HepG2 (cell line): Measurements from ENCODE around the gene MKS1. TPM values are rescaled to one million over a fixed set of nuclear protein-coding genes. Genes with fewer than 3 reads are reported as not detected.

Experiments used
- ATAC-seq: fragments of 200-7000 bp; cut with Tn5 transposase; 3 replicates; pipeline ENCODE4 v1.9.1; 2020; ENCODE audit warnings: mild to moderate bottlenecking, moderate library complexity
- BruUV-seq: library from RNA; stranded (reverse); fragments of 400-500 nt; replicated peaks from 2 replicates; lab custom pipeline; 2021; lab: Mats Ljungman, UMichigan
- CTCF ChIA-PET: fragments of 300-600 bp; formaldehyde crosslinking; extraction: SDS; loops from one replicate; lab custom pipeline; 2021; ENCODE audit warnings: low total read pairs, inconsistent platforms, low intra/inter-chr PET ratio; lab: Yijun Ruan, JAX
- POLR2A ChIA-PET: fragments of 350-600 bp; sonication (Branson Sonifier 250); formaldehyde crosslinking; loops from one replicate; lab custom pipeline; 2020; ENCODE audit warnings: antibody characterized with exemption, inconsistent platforms; lab: Yijun Ruan, JAX
- DNase-seq: peaks from one replicate; pipeline ENCODE4 v3.0.0-alpha.2; 2015; ENCODE audit warnings: low spot score
- FAIRE-seq: peaks from 3 replicates; lab custom pipeline; 2011; peaks lifted over from hg19 to GRCh38; lab: Jason Lieb, UNC
- H2AFZ ChIP-seq: one replicate; pipeline ENCODE4 v1.6.1; 2011; ENCODE audit warnings: low read length, inconsistent platforms
- H3K27ac ChIP-seq: fragments of 300-600 bp; 3 replicates; pipeline ENCODE4 v1.8.0; 2011; ENCODE audit warnings: mixed run types, mild to moderate bottlenecking, mixed read lengths, low read length, inconsistent platforms; ENCODE audit not compliant: insufficient read depth; ENCODE audit errors: extremely low read length
- H3K27me3 ChIP-seq, 2 experiments: fragments of 200-600 bp in 1 of 2; 2 replicates in 1 of 2; 3 replicates in 1 of 2; pipeline versions ENCODE4 v1.6.0 to v1.8.0; 2011; ENCODE audit warnings: low read length in 2 of 2, mild to moderate bottlenecking in 2 of 2, moderate library complexity in 2 of 2, inconsistent platforms in 1 of 2; ENCODE audit not compliant: insufficient read depth in 2 of 2, control insufficient read depth in 1 of 2
- H3K36me3 ChIP-seq, 2 experiments: fragments of 200-600 bp in 1 of 2; replicated peaks in 1 of 2; 2 replicates in 1 of 2; 3 replicates in 1 of 2; pipeline versions ENCODE4 v1.5.1 to v1.8.0; 2011; ENCODE audit warnings: low read length in 2 of 2, inconsistent platforms in 1 of 2; ENCODE audit not compliant: insufficient read depth in 2 of 2, control insufficient read depth in 1 of 2
- H3K4me1 ChIP-seq: 2 replicates; pipeline ENCODE4 v1.5.1; 2012; ENCODE audit warnings: low read length, inconsistent platforms; ENCODE audit not compliant: insufficient read depth
- H3K4me2 ChIP-seq: 2 replicates; pipeline ENCODE4 v1.6.0; 2011; ENCODE audit warnings: low read depth, low read length, inconsistent platforms
- H3K4me3 ChIP-seq, 3 experiments: fragments of 200-600 bp in 1 of 3; sonication (generic), shearing (Covaris generic) in 1 of 3; replicated peaks in 1 of 3; 2 replicates each; pipeline ENCODE4 v1.5.1; 2011 to 2016; ENCODE audit warnings: low read length in 3 of 3, inconsistent platforms in 2 of 3, low read depth in 2 of 3, mild to moderate bottlenecking in 2 of 3, control low read depth in 1 of 3, mixed read lengths in 1 of 3; ENCODE audit not compliant: insufficient read depth in 1 of 3
- H3K79me2 ChIP-seq: one replicate; pipeline ENCODE4 v1.6.1; 2011; ENCODE audit warnings: low read length, inconsistent platforms; ENCODE audit not compliant: insufficient read depth
- H3K9ac ChIP-seq: 2 replicates; pipeline ENCODE4 v1.6.0; 2011; ENCODE audit warnings: mild to moderate bottlenecking, low read depth, low read length, inconsistent platforms; ENCODE audit not compliant: insufficient read depth
- H3K9me3 ChIP-seq: 2 replicates; pipeline ENCODE4 v1.5.1; 2012; ENCODE audit warnings: mild to moderate bottlenecking, low read length
- H4K20me1 ChIP-seq: 2 replicates; pipeline ENCODE4 v1.6.0; 2011; ENCODE audit warnings: inconsistent platforms, mild to moderate bottlenecking, low read length, moderate library complexity; ENCODE audit not compliant: insufficient read depth
- ATF7-NPFF ChIP-seq: sonication (generic); formaldehyde crosslinking; IDR thresholded peaks from 2 replicates; pipeline ENCODE4 v1.8.1; 2023; ENCODE audit warnings: mild to moderate bottlenecking, low read depth, missing genetic modification reagents, moderate library complexity
- DDIT3 ChIP-seq: sonication (generic); formaldehyde crosslinking; IDR thresholded peaks from 2 replicates; pipeline ENCODE4 v1.4.0; 2020; ENCODE audit warnings: mild to moderate bottlenecking, missing genetic modification reagents
- DMTF1 ChIP-seq: sonication (generic); formaldehyde crosslinking; IDR thresholded peaks from 2 replicates; pipeline ENCODE4 v1.4.0; 2020; ENCODE audit warnings: mild to moderate bottlenecking, missing genetic modification reagents
- DNMT1 ChIP-seq: sonication (generic); formaldehyde crosslinking; IDR thresholded peaks from 2 replicates; pipeline ENCODE4 v1.5.1; 2020; ENCODE audit warnings: mild to moderate bottlenecking, missing genetic modification reagents
- HES4 ChIP-seq: sonication (generic); formaldehyde crosslinking; IDR thresholded peaks from 2 replicates; pipeline ENCODE4 v1.9.0; 2021; ENCODE audit warnings: mild to moderate bottlenecking, missing genetic modification reagents, borderline replicate concordance
- KMT2B ChIP-seq: IDR thresholded peaks from 2 replicates; pipeline ENCODE4 v1.6.1; 2016; ENCODE audit warnings: missing genetic modification reagents, missing compliant biosample characterization
- NCOA5 ChIP-seq: sonication (generic); formaldehyde crosslinking; IDR thresholded peaks from 2 replicates; pipeline ENCODE4 v1.4.0; 2020; ENCODE audit warnings: missing genetic modification reagents
- PAX8 ChIP-seq: sonication (generic); formaldehyde crosslinking; IDR thresholded peaks from 2 replicates; pipeline ENCODE4 v1.8.0; 2022; ENCODE audit warnings: mild to moderate bottlenecking, missing genetic modification reagents, borderline replicate concordance
- TCF7L2 ChIP-seq: IDR thresholded peaks from 2 replicates; pipeline ENCODE4 v1.6.1; 2011; ENCODE audit warnings: mild to moderate bottlenecking, low read depth, low read length, moderate library complexity
- THAP7 ChIP-seq: sonication (generic); formaldehyde crosslinking; IDR thresholded peaks from 2 replicates; pipeline ENCODE4 v1.8.1; 2023; ENCODE audit warnings: mild to moderate bottlenecking, missing genetic modification reagents
- ZNF207 ChIP-seq: fragments of 450-650 bp; IDR thresholded peaks from 2 replicates; pipeline ENCODE4 v1.6.1; 2016; ENCODE audit warnings: antibody characterized with exemption, borderline replicate concordance
- WGBS: methylation state at CpG from one replicate; pipeline ENCODE4 v1.1.6; 2017; ENCODE audit warnings: low lambda C conversion rate; 5-methylcytosine and 5-hydroxymethylcytosine counted together
- in situ Hi-C: cut with HindIII; loops from 2 replicates; pipeline ENCODE4 v1.10.0; 2017; ENCODE audit warnings: low pct_unique_long_range_greater_than_20kb; ENCODE audit not compliant: extremely low pct_ligation_motif_present
- intact Hi-C: fragments of 100-400 bp; cut with micrococcal nuclease; formaldehyde crosslinking; loops from one replicate; pipeline ENCODE4 v1.10.0; 2022; ENCODE audit not compliant: unreplicated experiment
- polyA plus RNA-seq, 8 experiments: library from polyadenylated mRNA; depleted of rRNA in 3 of 8; stranded (reverse) in 7 of 8; unstranded in 1 of 8; fragments of >200 nt; fragmentation: Illumina TruSeq in 4 of 8; extraction: Trizol in 4 of 8; gene quantifications; 2 replicates each; pipeline versions ENCODE4 v1.2.1 to v1.2.3, GENCODE V29; 2011 to 2016; ENCODE audit warnings: low read depth in 4 of 8, missing spikeins in 1 of 8, mixed read lengths in 1 of 8; ENCODE audit not compliant: insufficient read depth in 1 of 8
- total RNA-seq, 5 experiments: library from RNA; depleted of rRNA; stranded (reverse); fragments of >200 nt; fragmentation: Illumina TruSeq; extraction: Trizol; gene quantifications; 2 replicates each; pipeline ENCODE4 v1.2.3, GENCODE V29; 2016; ENCODE audit warnings: low read depth in 1 of 5
- TF ChIP-seq, protein P1 (sequence below): sonication (generic); formaldehyde crosslinking; IDR thresholded peaks from 2 replicates; pipeline ENCODE4 v1.5.0; 2020; ENCODE audit warnings: missing genetic modification reagents
- TF ChIP-seq, protein P2 (sequence below): sonication (generic); formaldehyde crosslinking; IDR thresholded peaks from 2 replicates; pipeline ENCODE4 v1.4.0; 2020; ENCODE audit warnings: missing genetic modification reagents
- TF ChIP-seq, protein P3 (sequence below): sonication (generic); formaldehyde crosslinking; IDR thresholded peaks from 2 replicates; pipeline ENCODE4 v1.4.0; 2020; ENCODE audit warnings: missing genetic modification reagents, borderline replicate concordance

Gene MKS1
- total and polyA plus RNA-seq, 2 of the 13 experiments (the other 11 are each of a cell fraction or from before 2014, with no cell fraction given), result 16.1 to 26.3 TPM

GRCh38 chr17:58224315-58224714 is 5.3 kb upstream of the MKS1 start:
- Histone ChIP-seq H3K27me3 (peaks cover 0 to 8% of the 10 kb centered on the region in 2 experiments; a peak in 1 of 5 replicates), H3K4me1 (peaks cover 9% of the 10 kb centered on the region), H3K4me2 (no peak overlapping the region), H3K27ac (no peak overlapping the region), H3K9ac (no peak overlapping the region), H3K36me3 (no peaks in the 10 kb centered on the region), H3K4me3 (no peak overlapping the region), H3K79me2 (no peaks in the 10 kb centered on the region), H4K20me1 (no peaks in the 10 kb centered on the region), H2AFZ (no peak overlapping the region), H3K9me3 (no peaks in the 10 kb centered on the region)
- ChIA-PET POLR2A (no interaction called here), CTCF (no interaction called here)
- no TSS peak for BruUV-seq
- ATAC-seq (no peak), DNase-seq (no peak), FAIRE-seq (no peak)
- 3% methylated on average over 1 of the region's 1 CpG for WGBS
- in situ Hi-C loops, result no loop called here
- intact Hi-C loops, result no loop called here
- TF ChIP-seq PAX8 (CRISPR knock-in tag), result no peak
- TF ChIP-seq KMT2B (CRISPR knock-in tag), result no peak
- no peak for TF ChIP-seq TCF7L2
- no peak for TF ChIP-seq HES4
- TF ChIP-seq, protein P1, sequence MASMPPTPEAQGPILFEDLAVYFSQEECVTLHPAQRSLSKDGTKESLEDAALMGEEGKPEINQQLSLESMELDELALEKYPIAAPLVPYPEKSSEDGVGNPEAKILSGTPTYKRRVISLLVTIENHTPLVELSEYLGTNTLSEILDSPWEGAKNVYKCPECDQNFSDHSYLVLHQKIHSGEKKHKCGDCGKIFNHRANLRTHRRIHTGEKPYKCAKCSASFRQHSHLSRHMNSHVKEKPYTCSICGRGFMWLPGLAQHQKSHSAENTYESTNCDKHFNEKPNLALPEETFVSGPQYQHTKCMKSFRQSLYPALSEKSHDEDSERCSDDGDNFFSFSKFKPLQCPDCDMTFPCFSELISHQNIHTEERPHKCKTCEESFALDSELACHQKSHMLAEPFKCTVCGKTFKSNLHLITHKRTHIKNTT (CRISPR knock-in tag), result no peak
- TF ChIP-seq, protein P2, sequence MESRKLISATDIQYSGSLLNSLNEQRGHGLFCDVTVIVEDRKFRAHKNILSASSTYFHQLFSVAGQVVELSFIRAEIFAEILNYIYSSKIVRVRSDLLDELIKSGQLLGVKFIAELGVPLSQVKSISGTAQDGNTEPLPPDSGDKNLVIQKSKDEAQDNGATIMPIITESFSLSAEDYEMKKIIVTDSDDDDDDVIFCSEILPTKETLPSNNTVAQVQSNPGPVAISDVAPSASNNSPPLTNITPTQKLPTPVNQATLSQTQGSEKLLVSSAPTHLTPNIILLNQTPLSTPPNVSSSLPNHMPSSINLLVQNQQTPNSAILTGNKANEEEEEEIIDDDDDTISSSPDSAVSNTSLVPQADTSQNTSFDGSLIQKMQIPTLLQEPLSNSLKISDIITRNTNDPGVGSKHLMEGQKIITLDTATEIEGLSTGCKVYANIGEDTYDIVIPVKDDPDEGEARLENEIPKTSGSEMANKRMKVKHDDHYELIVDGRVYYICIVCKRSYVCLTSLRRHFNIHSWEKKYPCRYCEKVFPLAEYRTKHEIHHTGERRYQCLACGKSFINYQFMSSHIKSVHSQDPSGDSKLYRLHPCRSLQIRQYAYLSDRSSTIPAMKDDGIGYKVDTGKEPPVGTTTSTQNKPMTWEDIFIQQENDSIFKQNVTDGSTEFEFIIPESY (CRISPR knock-in tag), result no peak
- no peak for TF ChIP-seq ATF7-NPFF (CRISPR knock-in tag)
- no peak for TF ChIP-seq DNMT1 (CRISPR knock-in tag)
- TF ChIP-seq, protein P3, sequence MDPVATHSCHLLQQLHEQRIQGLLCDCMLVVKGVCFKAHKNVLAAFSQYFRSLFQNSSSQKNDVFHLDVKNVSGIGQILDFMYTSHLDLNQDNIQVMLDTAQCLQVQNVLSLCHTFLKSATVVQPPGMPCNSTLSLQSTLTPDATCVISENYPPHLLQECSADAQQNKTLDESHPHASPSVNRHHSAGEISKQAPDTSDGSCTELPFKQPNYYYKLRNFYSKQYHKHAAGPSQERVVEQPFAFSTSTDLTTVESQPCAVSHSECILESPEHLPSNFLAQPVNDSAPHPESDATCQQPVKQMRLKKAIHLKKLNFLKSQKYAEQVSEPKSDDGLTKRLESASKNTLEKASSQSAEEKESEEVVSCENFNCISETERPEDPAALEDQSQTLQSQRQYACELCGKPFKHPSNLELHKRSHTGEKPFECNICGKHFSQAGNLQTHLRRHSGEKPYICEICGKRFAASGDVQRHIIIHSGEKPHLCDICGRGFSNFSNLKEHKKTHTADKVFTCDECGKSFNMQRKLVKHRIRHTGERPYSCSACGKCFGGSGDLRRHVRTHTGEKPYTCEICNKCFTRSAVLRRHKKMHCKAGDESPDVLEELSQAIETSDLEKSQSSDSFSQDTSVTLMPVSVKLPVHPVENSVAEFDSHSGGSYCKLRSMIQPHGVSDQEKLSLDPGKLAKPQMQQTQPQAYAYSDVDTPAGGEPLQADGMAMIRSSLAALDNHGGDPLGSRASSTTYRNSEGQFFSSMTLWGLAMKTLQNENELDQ (CRISPR knock-in tag), result no peak
- TF ChIP-seq DDIT3 (CRISPR knock-in tag), result no peak
- TF ChIP-seq THAP7 (CRISPR knock-in tag), result no peak
- TF ChIP-seq NCOA5 (CRISPR knock-in tag), result no peak
- TF ChIP-seq ZNF207, result no peak
- TF ChIP-seq DMTF1 (CRISPR knock-in tag), result no peak
